SH-SY5Y (cell line): Measurements from ENCODE around the gene MRPS22.

Experiments
- GATA2 ChIP-seq: IDR thresholded peaks from 2 replicates; pipeline ENCODE4 v1.6.1; 2011; ENCODE audit warnings: mild to moderate bottlenecking, low read depth, low read length
- GATA3 ChIP-seq: IDR thresholded peaks from 2 replicates; pipeline ENCODE4 v1.6.1; 2011; ENCODE audit warnings: low read depth, mild to moderate bottlenecking, low read length, moderate library complexity

- TF ChIP-seq GATA2 = no peak
- no peak for TF ChIP-seq GATA3
These were observed 16.6 kb upstream of the MRPS22 start for GRCh38 chr3:139327231-139327630.
